ENCODE data around the gene THBS2.
"Not testable (repeated sequence)": the region's sequence is repeated elsewhere in the genome, so short reads cannot be mapped to it uniquely, and the experiment has no call there.

THBS2 gene

GRCh38 chr6:169184419-169184818, 69.2 kb downstream of the THBS2 start:
- no peak for DNase-seq (ENCODE audit: low read depth, low spot score)

GRCh38 chr6:169183233-169183632, 70.4 kb downstream of the THBS2 start:
- DNase-seq (ENCODE audit: low read depth, low spot score) = no peak

DNA sequence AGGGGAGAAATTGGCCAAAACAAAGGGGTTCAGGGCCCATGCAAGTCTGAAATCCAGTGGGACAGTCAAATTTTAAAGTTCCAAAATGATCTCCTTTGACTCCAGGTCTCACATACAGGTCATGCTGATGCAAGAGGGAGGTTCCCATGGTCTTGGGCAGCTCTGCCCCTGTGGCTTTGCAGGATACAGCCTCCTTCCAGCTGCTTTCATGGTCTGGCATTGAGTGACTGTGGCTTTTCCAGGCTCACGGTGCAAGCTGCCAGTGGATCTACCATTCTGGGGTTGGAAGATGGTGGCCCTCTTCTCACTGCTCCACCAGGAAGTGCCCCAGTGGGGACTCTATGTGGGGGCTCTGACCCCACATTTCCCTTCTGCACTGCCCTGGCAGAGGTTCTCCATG, 73.8 kb downstream of the THBS2 start:
- DNase-seq (ENCODE audit: low read depth, low spot score) = not testable (repeated sequence)

DNA sequence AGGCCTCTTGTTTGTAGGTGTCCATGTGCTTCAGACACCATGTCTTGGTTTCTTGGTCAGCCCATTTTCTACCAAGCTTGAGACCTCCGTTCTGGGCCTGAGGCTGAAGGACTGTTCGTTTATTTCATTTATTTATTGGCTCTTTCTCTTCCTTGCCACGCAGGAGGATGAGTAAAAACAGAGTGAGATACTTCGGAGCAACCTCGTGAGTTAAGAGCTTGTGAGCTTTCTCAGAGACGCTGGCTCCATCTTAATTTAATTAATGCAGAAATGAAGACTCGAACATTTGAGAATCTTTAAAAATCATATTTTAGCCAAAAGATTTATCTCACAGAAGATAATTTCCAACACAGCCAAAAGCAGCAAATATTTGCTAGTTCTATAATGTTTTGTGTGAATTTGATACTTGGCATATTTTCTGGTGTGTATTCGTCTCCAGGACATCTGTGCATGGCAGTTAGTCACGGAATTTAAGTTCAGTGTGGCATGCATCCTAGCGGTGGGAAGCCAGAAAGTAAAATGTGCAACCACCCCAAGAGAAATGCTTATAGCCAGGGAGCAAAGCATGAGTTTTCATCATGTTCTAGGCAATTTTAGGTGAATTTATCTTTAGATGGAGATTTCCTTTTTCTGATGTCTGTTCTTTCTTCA, 76.0 kb downstream of the THBS2 start:
- no peak for DNase-seq (ENCODE audit: low read depth, low spot score)

- DNase-seq (ENCODE audit: low read depth, low spot score) = no peak
These were observed 77.2 kb downstream of the THBS2 start for GRCh38 chr6:169176361-169176991.

DNA sequence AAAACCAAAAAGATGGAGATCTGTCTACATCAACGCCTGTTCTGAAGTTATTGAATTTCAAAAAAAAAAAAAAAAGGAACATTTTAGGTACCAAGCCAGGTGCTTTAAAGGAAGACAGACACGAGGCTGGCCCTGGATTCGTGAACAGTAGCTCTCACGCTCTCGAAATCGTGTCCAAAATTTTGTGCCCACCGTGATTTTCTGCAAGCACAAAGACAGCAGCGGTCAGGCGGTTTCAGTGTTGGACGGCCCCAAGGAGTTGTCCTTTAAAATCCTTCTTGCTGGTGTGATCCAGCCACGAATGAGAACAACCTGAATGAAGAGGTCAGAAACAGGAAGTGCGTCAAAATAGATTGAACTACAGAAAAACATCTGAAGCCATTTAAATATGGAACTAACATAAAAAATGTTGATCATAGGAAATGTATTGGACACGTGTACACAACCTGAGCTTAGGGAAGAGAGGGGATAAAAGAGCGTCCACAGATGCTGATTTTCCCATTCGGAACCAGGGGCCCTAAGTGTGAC, 78.2 kb downstream of the THBS2 start:
- DNase-seq (ENCODE audit: low read depth, low spot score) = no peak

DNA sequence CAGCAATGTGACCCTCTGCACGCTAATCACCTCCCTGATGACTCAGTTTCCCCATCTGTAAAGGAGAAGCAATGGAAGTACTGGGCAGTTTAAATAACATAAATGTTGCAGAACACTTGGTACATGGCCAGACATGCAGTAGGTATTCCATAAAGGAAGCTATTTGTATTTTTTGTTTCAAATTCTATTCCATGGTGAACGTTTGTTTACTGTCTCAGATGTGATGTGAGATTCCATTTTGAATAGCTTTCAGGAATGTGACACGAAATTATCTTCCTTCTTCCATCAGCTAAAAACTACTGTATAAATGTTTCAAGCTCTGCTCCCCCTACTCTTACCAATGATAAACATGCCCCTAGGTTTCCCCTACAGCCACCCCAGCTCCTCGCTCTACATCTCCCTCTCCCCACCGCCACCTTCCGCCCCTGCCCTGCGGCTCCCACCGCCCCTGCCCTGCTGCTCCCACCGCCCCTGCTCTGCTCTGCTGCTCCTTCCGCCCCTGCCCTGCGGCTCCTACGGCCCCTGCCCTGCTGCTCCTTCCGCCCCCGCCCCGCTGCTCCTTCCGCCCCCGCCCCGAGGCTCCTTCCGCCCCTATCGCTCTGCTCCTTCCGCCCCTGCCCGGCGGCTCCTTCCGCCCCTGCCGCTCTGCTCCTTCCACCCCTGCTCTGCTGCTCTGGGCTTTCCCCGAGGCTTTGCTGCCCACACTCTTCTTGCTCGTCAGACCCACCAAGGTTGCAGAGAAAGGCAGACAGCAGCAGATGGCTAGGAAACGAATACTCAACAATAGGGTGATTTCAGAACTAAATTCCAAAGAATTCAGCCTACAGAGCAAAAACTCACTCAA, 78.9 kb downstream of the THBS2 start:
- no peak for DNase-seq (ENCODE audit: low read depth, low spot score)

GRCh38 chr6:169173532-169174268, 79.9 kb downstream of the THBS2 start:
- no peak for DNase-seq (ENCODE audit: low read depth, low spot score)

GRCh38 chr6:169172946-169173345, 80.7 kb downstream of the THBS2 start:
- DNase-seq (ENCODE audit: low read depth, low spot score) = no peak

- DNase-seq (ENCODE audit: low read depth, low spot score) = no peak
These were observed 81.2 kb downstream of the THBS2 start for GRCh38 chr6:169172456-169172855.

DNA sequence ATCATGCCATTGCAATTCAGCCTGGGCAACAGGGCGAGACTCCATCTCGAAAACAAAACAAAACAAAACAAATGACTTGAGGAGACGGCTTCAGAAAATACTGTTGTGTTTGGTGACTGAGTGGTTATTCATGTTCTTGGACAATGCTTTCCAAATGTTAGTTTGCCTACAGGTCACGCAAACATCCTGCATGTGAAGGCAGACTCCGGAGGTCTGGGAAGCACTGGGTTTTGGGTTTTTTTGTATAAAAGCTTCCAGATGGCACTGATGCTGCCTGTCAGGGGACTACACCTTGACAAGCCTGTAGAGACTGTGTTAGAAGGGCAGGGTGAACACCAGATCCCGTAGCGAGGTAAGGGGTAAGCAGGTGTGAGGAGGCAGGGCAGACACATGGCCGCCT, 81.7 kb downstream of the THBS2 start:
- DNase-seq (ENCODE audit: low read depth, low spot score) = no peak

DNA sequence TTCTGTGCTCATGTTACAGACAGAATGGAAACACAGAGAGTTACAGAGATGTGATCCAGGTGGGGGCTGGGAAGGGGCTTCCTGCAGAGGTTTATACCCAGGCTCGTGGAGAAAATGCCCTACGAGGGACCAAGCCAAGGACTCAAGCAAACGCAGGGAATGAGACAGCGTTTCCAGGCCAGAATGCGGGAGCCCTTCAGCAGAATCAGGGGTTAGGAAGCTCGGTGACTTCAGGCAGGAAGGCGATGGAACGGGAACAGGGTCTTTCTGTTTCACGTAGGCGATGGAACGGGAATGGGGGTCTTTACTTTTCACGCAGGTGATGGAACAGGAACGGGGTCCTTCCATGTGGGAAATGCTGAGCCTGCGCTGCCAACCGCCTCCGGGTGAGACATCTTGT, 82.6 kb downstream of the THBS2 start:
- DNase-seq (ENCODE audit: low read depth, low spot score) = no peak

- DNase-seq (ENCODE audit: low read depth, low spot score) = no peak
These were observed 83.1 kb downstream of the THBS2 start for GRCh38 chr6:169170583-169170955.

GRCh38 chr6:169169941-169170582, 83.6 kb downstream of the THBS2 start:
- no peak for DNase-seq (ENCODE audit: low read depth, low spot score)

DNA sequence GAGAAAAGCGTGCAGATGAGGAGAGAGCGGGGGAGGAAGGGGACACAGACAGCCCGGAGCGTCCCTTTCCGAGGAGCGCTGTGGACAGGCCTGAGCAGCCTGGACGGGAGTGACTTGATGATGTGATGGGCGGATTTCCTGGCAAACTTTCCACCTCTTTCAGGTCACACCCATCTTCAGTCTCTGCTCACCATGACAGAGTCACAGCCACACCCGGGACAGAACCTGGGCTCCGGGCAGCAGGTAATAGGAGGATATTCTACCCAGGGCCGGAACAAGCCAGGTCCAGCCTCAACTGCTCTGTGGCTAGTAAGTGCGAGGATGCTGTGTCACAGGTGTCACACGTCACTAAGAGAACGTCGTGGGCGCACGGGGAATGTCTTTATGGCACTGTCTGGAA, 84.3 kb downstream of the THBS2 start:
- no peak for DNase-seq (ENCODE audit: low read depth, low spot score)

DNA sequence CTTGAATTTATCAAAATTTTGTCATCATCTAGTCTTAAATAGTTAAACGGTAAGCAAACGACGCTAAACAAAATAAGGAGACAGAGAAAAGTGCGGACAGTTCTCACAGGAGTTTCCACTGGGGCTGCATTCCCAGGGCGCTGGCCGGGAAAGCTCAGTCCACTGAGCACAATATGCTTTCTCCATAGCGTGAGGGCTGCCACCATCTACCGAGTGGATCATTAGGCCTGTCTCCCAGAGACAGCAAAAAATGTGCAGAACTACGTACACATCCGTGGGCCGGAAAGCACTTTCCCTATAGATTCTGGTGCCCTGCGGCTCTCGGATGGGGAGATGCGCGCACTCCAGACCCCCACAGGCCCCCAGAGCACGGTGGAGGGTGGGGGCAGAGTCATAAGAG, 84.9 kb downstream of the THBS2 start:
- DNase-seq (ENCODE audit: low read depth, low spot score) = no peak

GRCh38 chr6:169168302-169168630, 85.4 kb downstream of the THBS2 start:
- no peak for DNase-seq (ENCODE audit: low read depth, low spot score)

GRCh38 chr6:169167581-169168301, 85.9 kb downstream of the THBS2 start:
- peak; percentile 19 for DNase-seq (ENCODE audit: low read depth, low spot score)

DNA sequence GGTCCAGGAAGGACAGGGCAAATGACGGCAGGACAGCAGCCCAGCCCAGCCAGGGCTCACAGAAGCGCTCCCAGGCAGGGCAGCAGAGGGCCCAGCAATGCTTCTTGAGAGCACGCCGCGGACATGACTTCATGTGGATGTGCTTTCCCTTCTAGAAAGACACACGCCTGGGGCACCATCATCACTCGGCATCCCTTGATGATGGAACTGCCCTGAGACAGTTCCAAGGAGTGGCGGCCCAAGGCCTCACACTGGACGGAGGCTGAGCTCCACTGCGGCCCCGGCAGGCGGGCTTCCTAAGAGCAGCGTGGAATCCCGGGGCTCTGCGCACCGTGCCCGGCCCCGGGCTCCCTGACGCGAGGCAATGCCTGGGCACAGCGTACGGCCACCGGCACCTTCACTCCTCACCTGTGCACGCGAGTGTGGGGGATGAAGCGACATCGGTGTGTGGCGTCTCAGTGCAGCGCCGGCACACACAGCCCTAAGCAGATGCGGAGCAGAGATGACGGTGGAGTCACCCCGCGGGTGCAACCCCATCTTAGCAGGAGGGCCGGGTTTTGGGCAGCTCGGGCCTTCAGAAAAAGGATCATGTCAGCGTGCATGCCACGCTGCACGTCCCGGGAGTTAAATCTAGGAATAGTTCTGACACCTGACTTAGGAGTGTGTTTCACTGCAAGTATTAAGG, 86.6 kb downstream of the THBS2 start:
- DNase-seq (ENCODE audit: low read depth, low spot score) = no peak
